MM.1S (cell line): ENCODE results near the gene PEAK1.
A peak's percentile ranks its signal among the peaks of the same experiment; 100 is the strongest.

ENCODE experiments used
- DNase-seq: peaks from one replicate; pipeline ENCODE4 v3.0.0-alpha.2; 2015
- H2AFZ ChIP-seq: fragments of 300-600 bp; sonication (generic); 2 replicates; pipeline ENCODE4 v1.6.0; 2016; ENCODE audit warnings: antibody characterized with exemption, low read length
- H3F3A ChIP-seq: fragments of 300-600 bp; sonication (generic); 2 replicates; pipeline ENCODE4 v1.6.1; 2016; ENCODE audit warnings: mild to moderate bottlenecking, antibody characterized with exemption, low read length, moderate library complexity, mixed read lengths; ENCODE audit not compliant: insufficient read depth
- H3K27ac ChIP-seq: fragments of 300-600 bp; sonication (generic); 2 replicates; pipeline ENCODE4 v1.5.1; 2016; ENCODE audit warnings: mild to moderate bottlenecking, low read length
- H3K27me3 ChIP-seq: fragments of 300-600 bp; sonication (generic); replicated peaks from 2 replicates; pipeline ENCODE4 v1.6.0; 2016; ENCODE audit warnings: low read length; ENCODE audit not compliant: insufficient read depth
- H3K36me3 ChIP-seq: fragments of 300-600 bp; sonication (generic); replicated peaks from 2 replicates; pipeline ENCODE4 v1.6.1; 2016; ENCODE audit warnings: mild to moderate bottlenecking, low read length, mixed read lengths; ENCODE audit not compliant: insufficient read depth
- H3K4me1 ChIP-seq: fragments of 300-600 bp; sonication (generic); 2 replicates; pipeline ENCODE4 v1.6.1; 2016; ENCODE audit warnings: low read length, mixed read lengths
- H3K4me2 ChIP-seq: fragments of 300-600 bp; sonication (generic); 2 replicates; pipeline ENCODE4 v1.6.0; 2016; ENCODE audit warnings: low read depth, low read length
- H3K4me3 ChIP-seq: fragments of 300-600 bp; sonication (generic); 2 replicates; pipeline ENCODE4 v1.5.1; 2016; ENCODE audit warnings: low read length, mixed read lengths
- H3K79me2 ChIP-seq: fragments of 300-600 bp; sonication (generic); 2 replicates; pipeline ENCODE4 v1.6.1; 2016; ENCODE audit warnings: mixed run types, low read length, mixed read lengths
- H3K9ac ChIP-seq: fragments of 300-600 bp; sonication (generic); 2 replicates; pipeline ENCODE4 v1.6.1; 2016; ENCODE audit warnings: low read length, mixed read lengths
- H3K9me2 ChIP-seq: fragments of 300-600 bp; sonication (generic); replicated peaks from 2 replicates; pipeline ENCODE4 v1.6.1; 2016; ENCODE audit warnings: mild to moderate bottlenecking, low read length, mixed read lengths; ENCODE audit not compliant: insufficient read depth
- H3K9me3 ChIP-seq: fragments of 300-600 bp; sonication (generic); replicated peaks from 2 replicates; pipeline ENCODE4 v1.6.1; 2016; ENCODE audit warnings: mild to moderate bottlenecking, low read length, mixed read lengths; ENCODE audit not compliant: insufficient read depth
- H4K20me1 ChIP-seq: fragments of 300-600 bp; sonication (generic); 2 replicates; pipeline ENCODE4 v1.6.1; 2016; ENCODE audit warnings: mild to moderate bottlenecking, low read length, moderate library complexity, mixed read lengths; ENCODE audit not compliant: insufficient read depth
- CTCF ChIP-seq: fragments of 300-600 bp; sonication (generic); IDR thresholded peaks from 2 replicates; pipeline ENCODE4 v1.5.1; 2016; ENCODE audit warnings: antibody characterized with exemption, low read length, mixed read lengths
- EZH2 ChIP-seq: fragments of 300-600 bp; sonication (generic); optimal IDR thresholded peaks from 2 replicates; pipeline ENCODE3; 2017; ENCODE audit warnings: low read depth, mild to moderate bottlenecking, antibody characterized with exemption, low read length, mixed read lengths
- EZH2phosphoT487 ChIP-seq: fragments of 300-600 bp; sonication (generic); IDR thresholded peaks from 2 replicates; pipeline ENCODE4 v1.6.1; 2018; ENCODE audit warnings: antibody characterized with exemption, low read length

PEAK1 gene

GRCh38 chr15:77127626-77128025 lies 292.3 kb downstream of the PEAK1 start:
- Histone ChIP-seq H3K27me3 (0 out of 2 replicates have a peak, but pooled peaks cover 3% of the 10 kb centered on the region), H4K20me1 (no peaks in the 10 kb centered on the region), H2AFZ (no peak overlapping the region), H3K4me1 (peaks cover 10% of the 10 kb centered on the region), H3K4me2 (no peak overlapping the region), H3K9me3 (no peaks in the 10 kb centered on the region), H3K27ac (no peak overlapping the region), H3F3A (no peaks in the 10 kb centered on the region), H3K9ac (no peak overlapping the region), H3K4me3 (no peak overlapping the region), H3K9me2 (no peaks in the 10 kb centered on the region), H3K36me3 (no peaks in the 10 kb centered on the region), H3K79me2 (no peaks in the 10 kb centered on the region)
- no peak for TF ChIP-seq EZH2phosphoT487
- TF ChIP-seq EZH2 = no peak
- no peak for DNase-seq

GRCh38 chr15:77126529-77127326 lies 293.2 kb downstream of the PEAK1 start:
- no peaks in the 10 kb centered on the region for H3K9me3 ChIP-seq
- 0 out of 2 replicates have a peak, but pooled peaks cover 3% of the 10 kb centered on the region for H3K27me3 ChIP-seq
- H3K9me2 ChIP-seq = no peaks in the 10 kb centered on the region
- H2AFZ ChIP-seq = no peak overlapping the region
- no peak overlapping the region for H3K4me2 ChIP-seq
- no peaks in the 10 kb centered on the region for H3F3A ChIP-seq
- no peak overlapping the region for H3K27ac ChIP-seq
- H3K4me1 ChIP-seq = peaks cover 18% of the 10 kb centered on the region
- H4K20me1 ChIP-seq = no peaks in the 10 kb centered on the region
- H3K4me3 ChIP-seq = no peak overlapping the region
- DNase-seq = no peak
- H3K9ac ChIP-seq = no peak overlapping the region
- no peaks in the 10 kb centered on the region for H3K79me2 ChIP-seq
- no peak for TF ChIP-seq EZH2
- no peaks in the 10 kb centered on the region for H3K36me3 ChIP-seq

- Histone ChIP-seq H3K27me3 (0 out of 2 replicates have a peak, but pooled peaks cover 3% of the 10 kb centered on the region), H3F3A (no peaks in the 10 kb centered on the region), H3K36me3 (no peaks in the 10 kb centered on the region), H3K9me3 (no peaks in the 10 kb centered on the region), H3K9me2 (no peaks in the 10 kb centered on the region), H3K4me2 (no peak overlapping the region), H2AFZ (no peak overlapping the region), H3K4me1 (peaks cover 20% of the 10 kb centered on the region), H4K20me1 (no peaks in the 10 kb centered on the region), H3K9ac (no peak overlapping the region), H3K4me3 (no peak overlapping the region), H3K27ac (no peak overlapping the region), H3K79me2 (no peaks in the 10 kb centered on the region)
- no peak for DNase-seq
- TF ChIP-seq EZH2phosphoT487 = no peak
- TF ChIP-seq CTCF = no peak
- TF ChIP-seq EZH2 = no peak
Measured at GRCh38 chr15:77123854-77124253, 296.1 kb downstream of the PEAK1 start.

GRCh38 chr15:77122576-77122975 lies 297.3 kb downstream of the PEAK1 start:
- TF ChIP-seq EZH2phosphoT487 = no peak
- no peak for TF ChIP-seq EZH2
- TF ChIP-seq CTCF = no peak
- no peaks in the 10 kb centered on the region for H3K9me3 ChIP-seq
- H3K4me1 ChIP-seq = peaks cover 20% of the 10 kb centered on the region
- H3K27me3 ChIP-seq = 0 out of 2 replicates have a peak, but pooled peaks cover 3% of the 10 kb centered on the region
- H3K4me3 ChIP-seq = no peak overlapping the region
- no peak overlapping the region for H2AFZ ChIP-seq
- H3K9ac ChIP-seq = no peak overlapping the region
- no peaks in the 10 kb centered on the region for H3F3A ChIP-seq
- H3K27ac ChIP-seq = no peak overlapping the region
- no peaks in the 10 kb centered on the region for H3K9me2 ChIP-seq
- no peaks in the 10 kb centered on the region for H4K20me1 ChIP-seq
- DNase-seq = peak; percentile 61
- peak overlapping the region; percentile 55 for H3K4me2 ChIP-seq
- H3K36me3 ChIP-seq = no peaks in the 10 kb centered on the region
- H3K79me2 ChIP-seq = no peaks in the 10 kb centered on the region
